Measurements from ENCODE around the gene SMARCE1. TPM values are rescaled to one million over a fixed set of nuclear protein-coding genes. Genes with fewer than 3 reads are reported as not detected.

Gene SMARCE1
- total and polyA plus RNA-seq, 9 of the 15 experiments (the other 6 are each of a cell fraction or from before 2014, with no cell fraction given): 64.1 to 142 (median 114) TPM

DNA sequence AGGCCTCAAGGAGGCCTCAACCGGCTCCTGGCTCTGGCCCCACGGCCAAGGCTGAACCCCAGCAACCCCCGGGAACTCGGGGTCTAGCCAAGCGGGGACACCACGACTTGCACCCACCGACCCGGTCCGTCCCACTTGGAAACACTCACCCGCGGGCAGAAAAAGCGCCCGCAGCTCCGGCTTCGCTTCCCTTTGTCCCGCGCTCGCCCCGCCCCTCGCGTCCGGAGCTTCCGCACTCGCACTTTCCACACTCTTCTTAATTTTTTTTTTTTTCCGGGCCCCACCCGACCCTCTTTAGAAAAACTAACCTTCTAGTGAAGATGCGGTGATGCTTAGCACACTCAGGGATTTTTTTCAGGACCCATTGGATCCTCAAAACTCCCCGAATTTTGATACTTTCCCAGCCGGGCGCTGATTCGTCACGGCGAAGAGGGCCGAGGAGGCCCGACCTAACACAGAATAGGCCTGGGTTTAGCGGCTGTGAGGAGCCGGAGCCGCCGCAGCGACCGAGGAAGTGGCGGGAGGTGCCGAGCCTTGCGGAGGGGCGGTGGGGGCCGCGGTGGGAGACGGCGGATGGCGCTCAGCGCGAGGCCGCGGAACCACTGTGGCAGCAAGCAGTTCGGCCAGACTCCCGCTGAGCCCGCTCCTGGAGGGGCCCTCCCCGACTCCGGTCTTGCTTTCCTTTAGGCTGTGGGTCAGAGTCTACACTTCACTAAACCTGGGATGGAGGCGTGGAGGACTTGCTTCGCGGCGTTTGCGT is at the start of gene SMARCE1 (continued):
- TF ChIP-seq, protein P1, sequence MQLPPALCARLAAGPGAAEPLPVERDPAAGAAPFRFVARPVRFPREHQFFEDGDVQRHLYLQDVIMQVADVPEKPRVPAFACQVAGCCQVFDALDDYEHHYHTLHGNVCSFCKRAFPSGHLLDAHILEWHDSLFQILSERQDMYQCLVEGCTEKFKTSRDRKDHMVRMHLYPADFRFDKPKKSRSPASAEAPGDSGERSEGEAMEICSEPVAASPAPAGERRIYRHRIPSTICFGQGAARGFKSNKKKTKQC (CRISPR knock-in tag; IDR thresholded peaks at IDR 0.05): peak; percentile 66; the same call in 1 of the 2 replicates
- TF ChIP-seq, protein P2, sequence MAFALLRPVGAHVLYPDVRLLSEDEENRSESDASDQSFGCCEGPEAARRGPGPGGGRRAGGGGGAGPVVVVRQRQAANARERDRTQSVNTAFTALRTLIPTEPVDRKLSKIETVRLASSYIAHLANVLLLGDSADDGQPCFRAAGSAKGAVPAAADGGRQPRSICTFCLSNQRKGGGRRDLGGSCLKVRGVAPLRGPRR (CRISPR knock-in tag; IDR thresholded peaks at IDR 0.05): no peak
- TF ChIP-seq STAT5B (CRISPR knock-in tag; IDR thresholded peaks at IDR 0.05) (no peak), C11orf30 (IDR thresholded peaks at IDR 0.05; ENCODE audit: low read depth) (peak; percentile 76), SETDB1 (IDR thresholded peaks at IDR 0.05; ENCODE audit: low read length) (no peak), TBP (optimal IDR thresholded peaks at IDR 0.05; ENCODE audit: low read depth, low read length) (peak; percentile 22), ZNF766 (CRISPR knock-in tag; conservative IDR thresholded peaks at IDR 0.05) (peak; percentile 80), POLR2A (conservative IDR thresholded peaks at IDR 0.05) (peak; percentile 86), LCOR (CRISPR knock-in tag; IDR thresholded peaks at IDR 0.05) (no peak), ZNF316 (IDR thresholded peaks at IDR 0.05) (no peak), SOX6 (IDR thresholded peaks at IDR 0.05) (peak; percentile 83), BDP1 (IDR thresholded peaks at IDR 0.05; ENCODE audit: insufficient read depth, insufficient read length) (no peak), MEF2A (IDR thresholded peaks at IDR 0.05; ENCODE audit: control insufficient read depth, low read depth, low read length) (no peak), RHOXF2B (CRISPR knock-in tag; conservative IDR thresholded peaks at IDR 0.05) (no peak), ZNF41 (CRISPR knock-in tag; conservative IDR thresholded peaks at IDR 0.05) (no peak), HLTF (IDR thresholded peaks at IDR 0.05) (no peak), PCBP2 (IDR thresholded peaks at IDR 0.05; ENCODE audit: low read depth, low read length, poor library complexity, severe bottlenecking) (no peak)
- TF ChIP-seq, protein P3, sequence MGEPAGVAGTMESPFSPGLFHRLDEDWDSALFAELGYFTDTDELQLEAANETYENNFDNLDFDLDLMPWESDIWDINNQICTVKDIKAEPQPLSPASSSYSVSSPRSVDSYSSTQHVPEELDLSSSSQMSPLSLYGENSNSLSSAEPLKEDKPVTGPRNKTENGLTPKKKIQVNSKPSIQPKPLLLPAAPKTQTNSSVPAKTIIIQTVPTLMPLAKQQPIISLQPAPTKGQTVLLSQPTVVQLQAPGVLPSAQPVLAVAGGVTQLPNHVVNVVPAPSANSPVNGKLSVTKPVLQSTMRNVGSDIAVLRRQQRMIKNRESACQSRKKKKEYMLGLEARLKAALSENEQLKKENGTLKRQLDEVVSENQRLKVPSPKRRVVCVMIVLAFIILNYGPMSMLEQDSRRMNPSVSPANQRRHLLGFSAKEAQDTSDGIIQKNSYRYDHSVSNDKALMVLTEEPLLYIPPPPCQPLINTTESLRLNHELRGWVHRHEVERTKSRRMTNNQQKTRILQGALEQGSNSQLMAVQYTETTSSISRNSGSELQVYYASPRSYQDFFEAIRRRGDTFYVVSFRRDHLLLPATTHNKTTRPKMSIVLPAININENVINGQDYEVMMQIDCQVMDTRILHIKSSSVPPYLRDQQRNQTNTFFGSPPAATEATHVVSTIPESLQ (CRISPR knock-in tag; IDR thresholded peaks at IDR 0.05): 0 out of 2 replicates have a peak, but pooled peaks have one; percentile 68
- TF ChIP-seq, protein P4, sequence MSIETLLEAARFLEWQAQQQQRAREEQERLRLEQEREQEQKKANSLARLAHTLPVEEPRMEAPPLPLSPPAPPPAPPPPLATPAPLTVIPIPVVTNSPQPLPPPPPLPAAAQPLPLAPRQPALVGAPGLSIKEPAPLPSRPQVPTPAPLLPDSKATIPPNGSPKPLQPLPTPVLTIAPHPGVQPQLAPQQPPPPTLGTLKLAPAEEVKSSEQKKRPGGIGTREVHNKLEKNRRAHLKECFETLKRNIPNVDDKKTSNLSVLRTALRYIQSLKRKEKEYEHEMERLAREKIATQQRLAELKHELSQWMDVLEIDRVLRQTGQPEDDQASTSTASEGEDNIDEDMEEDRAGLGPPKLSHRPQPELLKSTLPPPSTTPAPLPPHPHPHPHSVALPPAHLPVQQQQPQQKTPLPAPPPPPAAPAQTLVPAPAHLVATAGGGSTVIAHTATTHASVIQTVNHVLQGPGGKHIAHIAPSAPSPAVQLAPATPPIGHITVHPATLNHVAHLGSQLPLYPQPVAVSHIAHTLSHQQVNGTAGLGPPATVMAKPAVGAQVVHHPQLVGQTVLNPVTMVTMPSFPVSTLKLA (conservative IDR thresholded peaks at IDR 0.05): peak; percentile 50 to 77; a peak in 3 of 4 replicates
- TF ChIP-seq, protein P5, sequence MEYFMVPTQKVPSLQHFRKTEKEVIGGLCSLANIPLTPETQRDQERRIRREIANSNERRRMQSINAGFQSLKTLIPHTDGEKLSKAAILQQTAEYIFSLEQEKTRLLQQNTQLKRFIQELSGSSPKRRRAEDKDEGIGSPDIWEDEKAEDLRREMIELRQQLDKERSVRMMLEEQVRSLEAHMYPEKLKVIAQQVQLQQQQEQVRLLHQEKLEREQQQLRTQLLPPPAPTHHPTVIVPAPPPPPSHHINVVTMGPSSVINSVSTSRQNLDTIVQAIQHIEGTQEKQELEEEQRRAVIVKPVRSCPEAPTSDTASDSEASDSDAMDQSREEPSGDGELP (CRISPR knock-in tag; IDR thresholded peaks at IDR 0.05; ENCODE audit: borderline replicate concordance): peak; percentile 50
- TF ChIP-seq, protein P6, sequence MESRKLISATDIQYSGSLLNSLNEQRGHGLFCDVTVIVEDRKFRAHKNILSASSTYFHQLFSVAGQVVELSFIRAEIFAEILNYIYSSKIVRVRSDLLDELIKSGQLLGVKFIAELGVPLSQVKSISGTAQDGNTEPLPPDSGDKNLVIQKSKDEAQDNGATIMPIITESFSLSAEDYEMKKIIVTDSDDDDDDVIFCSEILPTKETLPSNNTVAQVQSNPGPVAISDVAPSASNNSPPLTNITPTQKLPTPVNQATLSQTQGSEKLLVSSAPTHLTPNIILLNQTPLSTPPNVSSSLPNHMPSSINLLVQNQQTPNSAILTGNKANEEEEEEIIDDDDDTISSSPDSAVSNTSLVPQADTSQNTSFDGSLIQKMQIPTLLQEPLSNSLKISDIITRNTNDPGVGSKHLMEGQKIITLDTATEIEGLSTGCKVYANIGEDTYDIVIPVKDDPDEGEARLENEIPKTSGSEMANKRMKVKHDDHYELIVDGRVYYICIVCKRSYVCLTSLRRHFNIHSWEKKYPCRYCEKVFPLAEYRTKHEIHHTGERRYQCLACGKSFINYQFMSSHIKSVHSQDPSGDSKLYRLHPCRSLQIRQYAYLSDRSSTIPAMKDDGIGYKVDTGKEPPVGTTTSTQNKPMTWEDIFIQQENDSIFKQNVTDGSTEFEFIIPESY (CRISPR knock-in tag; IDR thresholded peaks at IDR 0.05): no peak
